GM18867 (cell line): ENCODE data around the gene ARHGEF1.
A peak's percentile ranks its signal among the peaks of the same experiment; 100 is the strongest.
"Not testable (repeated sequence)": the region's sequence is repeated elsewhere in the genome, so short reads cannot be mapped to it uniquely, and the experiment has no call there.

Experiments
- ATAC-seq: cut with Tn5 transposase; IDR thresholded peaks from one replicate; pipeline ENCODE4 v1.9.1; 2021; ENCODE audit warnings: mild to moderate bottlenecking, moderate library complexity; ENCODE audit not compliant: unreplicated experiment

ARHGEF1 gene

GRCh38 chr19:41862445-41862986 is 20.5 kb upstream of the ARHGEF1 start:
- ATAC-seq = no peak

GRCh38 chr19:41863209-41863931 is 19.6 kb upstream of the ARHGEF1 start:
- no peak for ATAC-seq

GRCh38 chr19:41864374-41864773 is 18.6 kb upstream of the ARHGEF1 start:
- no peak for ATAC-seq

- ATAC-seq = no peak
These were observed 16.7 kb upstream of the ARHGEF1 start for GRCh38 chr19:41866284-41866683.

GRCh38 chr19:41868120-41868988 is 14.6 kb upstream of the ARHGEF1 start:
- ATAC-seq = no peak

GRCh38 chr19:41868989-41869300 is 14.0 kb upstream of the ARHGEF1 start:
- no peak for ATAC-seq

- ATAC-seq = no peak
These were observed 13.5 kb upstream of the ARHGEF1 start for GRCh38 chr19:41869374-41869955.

- no peak for ATAC-seq
These were observed 12.5 kb upstream of the ARHGEF1 start for GRCh38 chr19:41870401-41870873.

GRCh38 chr19:41871573-41872383 is 11.2 kb upstream of the ARHGEF1 start:
- ATAC-seq = peak; percentile 51

- ATAC-seq = no peak
These were observed 10.6 kb upstream of the ARHGEF1 start for GRCh38 chr19:41872384-41872774.

GRCh38 chr19:41872775-41873647 is 10.0 kb upstream of the ARHGEF1 start:
- ATAC-seq = no peak

GRCh38 chr19:41875973-41876372 is 7.0 kb upstream of the ARHGEF1 start:
- not testable (repeated sequence) for ATAC-seq

GRCh38 chr19:41876847-41877832 is 5.8 kb upstream of the ARHGEF1 start, which contains the start of gene CD79A:
CD79A (plus strand) TSS chr19:41877279; CDS start chr19:41877305, 26 bp downstream.
- ATAC-seq = peak; percentile 60

- no peak for ATAC-seq
These were observed 4.8 kb upstream of the ARHGEF1 start for GRCh38 chr19:41877916-41878905.

GRCh38 chr19:41879080-41879479 is 3.9 kb upstream of the ARHGEF1 start:
- ATAC-seq = no peak

GRCh38 chr19:41879670-41880328 is 3.2 kb upstream of the ARHGEF1 start:
- no peak for ATAC-seq

- ATAC-seq = no peak
These were observed 2.7 kb upstream of the ARHGEF1 start for GRCh38 chr19:41880329-41880708.
